Myocyte (in vitro differentiated cells): Measurements from ENCODE around the gene SDS. TPM values are rescaled to one million over a fixed set of nuclear protein-coding genes. Genes with fewer than 3 reads are reported as not detected.

Experiments used
- DNase-seq: peaks from one replicate; pipeline ENCODE4 v3.0.0-alpha.2; 2012; ENCODE audit warnings: low read depth
- total RNA-seq: library from RNA; depleted of rRNA; stranded (reverse); fragments of >200 nt; gene quantifications from 2 replicates; pipeline ENCODE4 v1.2.3, GENCODE V29; 2014

Gene SDS
- total RNA-seq, 1 donor from 2014 or later, result not detected

DNA sequence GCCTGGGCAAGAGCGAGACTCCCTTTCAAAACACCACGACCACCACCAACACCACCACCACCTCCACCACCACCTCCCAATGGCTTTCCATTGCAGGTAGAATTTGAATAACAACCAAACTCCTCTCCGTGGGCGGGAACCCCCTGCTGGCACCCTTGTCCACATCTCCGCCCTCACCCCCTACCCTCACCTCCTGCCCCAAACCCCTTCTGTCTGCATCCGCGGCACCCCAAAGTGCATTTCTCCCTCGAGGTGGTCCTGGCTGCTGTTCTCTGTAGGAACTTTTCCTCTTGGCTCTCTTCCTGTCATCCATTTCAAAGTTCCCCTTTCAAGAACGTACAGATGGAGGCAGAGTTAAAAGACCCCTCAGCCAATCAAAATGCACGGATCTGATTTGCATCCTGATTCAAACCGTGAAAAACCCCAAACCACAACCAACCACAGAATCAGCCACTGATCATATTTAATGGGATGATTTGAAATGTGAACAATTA, 22.3 kb upstream of the SDS start:
- DNase-seq, result no peak

- peak; percentile 61 for DNase-seq
Measured at GRCh38 chr12:113424915-113425823, 21.5 kb upstream of the SDS start.

- no peak for DNase-seq
Measured at GRCh38 chr12:113424456-113424855, 20.8 kb upstream of the SDS start.

DNA sequence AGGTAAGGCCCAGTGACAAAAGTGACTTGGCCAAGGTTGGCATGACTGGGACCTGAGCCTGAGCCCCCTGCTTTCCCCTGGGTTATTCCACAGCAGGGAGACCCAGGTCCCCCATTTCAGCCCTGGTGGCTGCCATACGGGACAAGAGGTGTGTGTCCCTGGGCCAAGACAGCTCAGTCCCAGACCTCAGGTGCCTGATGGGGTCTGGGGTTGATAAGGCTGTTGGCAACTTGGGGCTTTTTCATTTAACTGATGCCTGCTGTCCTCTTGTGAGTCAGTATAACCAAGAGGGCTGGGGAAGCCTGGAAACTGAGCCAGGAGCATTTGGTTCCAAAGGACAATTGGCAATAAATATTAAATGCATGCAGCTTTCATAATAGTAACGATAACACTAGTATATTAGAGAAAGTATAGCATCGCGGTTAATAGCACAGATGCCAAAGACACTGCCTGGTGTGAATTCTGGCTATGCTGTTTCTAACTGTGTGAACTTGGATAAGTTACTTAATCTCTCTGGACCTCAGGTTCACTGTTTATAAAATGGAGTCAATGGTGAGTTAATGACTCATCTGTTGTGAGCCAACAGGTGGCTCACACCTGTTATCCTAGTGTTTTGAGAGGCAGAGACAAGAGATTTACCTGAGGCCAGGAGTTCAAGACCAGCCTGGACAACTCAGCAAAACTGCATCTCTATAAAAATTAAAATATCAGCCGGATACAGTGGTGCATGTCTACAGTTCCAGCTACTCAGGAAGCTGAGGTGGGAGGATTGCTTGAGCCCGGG, 19.4 kb upstream of the SDS start:
- no peak for DNase-seq

- DNase-seq, result peak; percentile 85
Measured at GRCh38 chr12:113422030-113422885, 18.6 kb upstream of the SDS start, which contains the start of gene SDSL. Gene SDSL (plus strand): TSS chr12:113422380. CDS start chr12:113427983, 5,603 bp downstream.

- no peak for DNase-seq
Measured at GRCh38 chr12:113420996-113421595, 17.4 kb upstream of the SDS start.

DNA sequence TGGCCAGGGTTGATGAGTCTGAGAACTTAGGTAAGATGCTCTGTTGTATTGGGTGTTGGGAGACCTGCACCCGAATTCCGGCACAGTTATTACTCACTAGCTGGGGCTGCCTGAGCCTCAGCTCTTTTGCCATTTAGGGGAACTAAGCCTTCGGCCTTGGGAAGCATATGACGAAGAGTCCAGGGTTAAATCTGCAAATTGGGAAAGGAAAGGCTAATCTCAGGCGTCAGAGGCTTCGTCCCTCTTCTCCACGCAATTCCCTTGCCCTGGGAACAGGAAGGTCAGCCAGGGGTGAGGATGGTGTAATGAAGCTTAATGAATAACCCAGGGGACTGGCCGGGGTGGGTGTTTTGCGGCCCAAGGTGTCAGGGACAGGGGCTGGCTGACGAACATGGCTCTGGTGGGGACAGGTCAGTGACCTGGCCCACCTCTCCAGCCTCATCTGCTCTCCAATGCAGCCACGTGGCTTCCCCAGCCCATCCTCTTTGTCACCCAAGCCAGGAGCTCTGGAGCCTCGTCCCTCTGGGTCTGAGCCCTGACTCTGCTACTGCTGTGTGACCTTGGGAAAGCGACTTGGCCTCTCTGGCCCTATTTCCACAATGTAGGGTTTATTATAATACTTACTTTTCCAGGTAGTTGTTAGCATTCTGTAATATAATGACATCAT, 14.7 kb upstream of the SDS start:
- DNase-seq, result no peak

DNA sequence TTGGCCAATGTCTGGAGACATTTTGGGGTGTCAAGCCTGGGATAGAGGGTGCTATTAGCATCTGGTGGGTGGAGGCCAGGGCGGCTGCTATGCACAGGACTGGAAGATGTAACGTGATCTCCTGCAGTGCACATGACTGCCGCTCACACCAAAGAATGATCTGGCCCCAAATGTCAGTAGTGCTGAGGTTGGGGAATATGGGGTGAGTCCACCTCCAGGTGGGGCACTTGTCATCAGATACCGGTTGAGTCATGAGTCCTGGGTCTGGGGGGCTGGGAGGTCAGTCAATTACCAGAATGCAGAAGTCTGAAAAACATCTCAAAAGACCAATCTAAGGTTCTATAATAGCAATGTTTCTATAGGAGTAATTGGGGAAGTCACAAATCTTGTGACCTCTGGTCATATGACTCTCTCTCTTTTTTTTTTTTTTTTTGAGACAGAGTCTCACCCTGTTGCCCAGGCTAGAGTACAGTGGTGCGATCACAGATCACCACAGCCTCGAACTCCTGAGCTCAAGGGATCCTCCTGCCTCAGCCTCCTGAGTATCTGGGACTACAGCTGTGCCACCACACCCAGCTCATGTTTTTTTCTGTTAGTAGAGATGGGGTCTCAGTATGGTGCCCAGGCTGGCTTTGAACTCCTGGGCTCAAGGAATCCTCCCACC, 12.5 kb upstream of the SDS start:
- peak; percentile 16 for DNase-seq

DNA sequence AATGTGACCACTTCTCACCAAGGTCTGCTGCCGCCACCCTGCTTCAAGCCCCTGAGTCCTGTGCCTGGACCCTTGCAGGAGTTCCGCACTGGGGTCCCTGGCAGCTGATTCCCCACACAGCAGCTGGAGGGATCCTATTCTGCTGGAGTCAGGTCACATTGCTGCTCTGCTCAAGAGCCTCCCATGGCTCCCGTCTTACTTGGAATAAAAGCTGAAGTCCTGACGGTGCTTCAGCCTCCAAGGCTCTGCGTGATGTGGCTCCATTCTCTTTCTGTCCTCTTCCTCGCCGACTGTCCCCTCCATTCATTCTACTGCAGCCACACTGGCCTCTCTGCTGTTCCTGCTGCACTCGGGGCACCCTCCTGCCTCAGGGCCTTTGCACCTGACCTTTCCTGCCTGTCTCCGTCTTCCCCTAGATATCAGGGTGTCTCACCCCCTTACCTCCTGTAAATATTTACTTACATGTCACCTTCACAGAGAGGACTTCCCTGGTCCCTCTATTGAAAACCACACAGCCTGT, 10.9 kb upstream of the SDS start:
- no peak for DNase-seq

DNA sequence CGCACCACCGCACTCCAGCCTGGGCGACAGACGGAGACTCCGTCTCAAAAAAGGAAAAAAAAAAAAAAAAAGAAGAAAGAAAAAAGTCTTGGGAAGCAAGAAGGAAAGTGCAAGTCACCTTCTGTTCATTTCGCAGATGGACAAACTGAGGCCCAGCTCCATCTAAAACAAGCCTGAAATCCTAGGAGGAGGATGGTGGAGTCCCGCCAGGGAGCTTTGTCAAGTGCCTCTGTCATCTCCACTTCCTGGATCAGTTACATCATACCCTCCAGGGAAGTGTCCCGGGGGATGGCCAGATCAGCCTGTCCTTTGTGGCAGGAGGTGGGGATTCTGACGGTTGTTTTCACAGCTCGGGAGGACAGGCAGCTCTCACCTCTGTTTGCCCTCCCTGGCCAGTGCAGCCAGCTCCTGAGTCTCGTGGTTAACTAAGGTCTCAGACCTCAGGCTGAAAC, 9.8 kb upstream of the SDS start:
- no peak for DNase-seq

DNA sequence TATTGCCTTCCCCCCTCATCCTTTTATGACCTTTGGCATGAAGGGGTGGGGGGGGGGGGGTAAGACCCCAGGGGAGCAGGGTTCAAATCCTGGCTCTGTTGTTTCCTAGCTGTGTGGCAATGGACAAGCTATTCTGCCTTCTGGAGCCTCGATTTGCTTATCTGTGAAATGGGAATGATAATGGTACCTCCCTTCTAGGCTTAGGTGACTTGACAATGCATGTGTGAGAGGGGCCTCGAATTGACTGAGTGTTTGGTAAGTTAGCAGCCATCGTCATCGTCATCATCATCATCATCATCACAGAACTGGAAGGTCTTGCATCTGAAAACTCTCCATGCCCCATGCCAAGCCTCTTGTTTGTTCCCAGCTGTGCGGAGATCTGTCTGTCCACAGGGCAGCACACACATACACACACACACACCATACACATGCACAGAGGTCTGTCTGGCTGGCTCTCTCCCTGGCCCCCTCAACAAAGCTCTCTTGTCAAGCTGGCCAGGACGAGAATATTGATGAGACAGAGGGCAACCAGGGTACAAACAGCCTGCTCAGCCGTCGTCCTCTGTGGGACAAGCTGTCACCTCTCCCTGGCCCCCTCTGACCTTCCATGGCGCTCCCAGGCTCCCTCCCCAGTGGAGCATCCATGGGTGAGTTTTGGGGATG, 5.9 kb upstream of the SDS start:
- no peak for DNase-seq

GRCh38 chr12:113408756-113409298, 5.1 kb upstream of the SDS start:
- no peak for DNase-seq

DNA sequence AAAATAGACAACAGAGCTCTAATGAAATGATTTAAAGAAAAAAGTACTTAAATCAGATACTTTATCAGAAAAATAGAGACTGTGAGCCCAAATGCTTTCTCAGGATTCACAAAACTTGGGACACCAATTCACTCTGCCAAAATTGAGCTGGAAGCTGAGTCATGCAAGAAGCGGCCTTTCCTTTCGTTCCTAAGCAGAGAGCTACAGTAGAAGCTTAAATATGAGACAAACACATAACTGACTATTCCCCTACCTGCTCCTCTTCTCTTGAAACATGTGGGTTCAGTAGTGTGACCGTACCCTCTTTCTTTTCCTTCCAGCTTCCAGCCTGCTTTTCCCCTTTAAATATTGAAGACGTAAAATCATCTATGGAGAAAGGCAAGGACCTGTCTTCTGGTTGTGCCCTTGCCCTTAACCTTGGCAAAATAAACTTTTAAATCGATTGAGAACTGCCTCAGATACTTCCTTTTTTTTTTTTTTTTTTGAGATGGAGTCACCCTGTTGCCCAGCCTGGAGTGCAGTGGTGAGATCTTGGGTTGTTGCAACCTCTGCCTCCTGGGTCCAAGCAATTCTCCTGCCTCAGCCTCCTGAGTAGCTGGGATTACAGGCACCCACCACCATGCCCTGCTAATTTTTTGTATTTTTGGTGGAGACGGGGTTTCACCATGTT, 4.4 kb upstream of the SDS start:
- peak; percentile 42 for DNase-seq

GRCh38 chr12:113405694-113406093, 2.0 kb upstream of the SDS start:
- no peak for DNase-seq

DNA sequence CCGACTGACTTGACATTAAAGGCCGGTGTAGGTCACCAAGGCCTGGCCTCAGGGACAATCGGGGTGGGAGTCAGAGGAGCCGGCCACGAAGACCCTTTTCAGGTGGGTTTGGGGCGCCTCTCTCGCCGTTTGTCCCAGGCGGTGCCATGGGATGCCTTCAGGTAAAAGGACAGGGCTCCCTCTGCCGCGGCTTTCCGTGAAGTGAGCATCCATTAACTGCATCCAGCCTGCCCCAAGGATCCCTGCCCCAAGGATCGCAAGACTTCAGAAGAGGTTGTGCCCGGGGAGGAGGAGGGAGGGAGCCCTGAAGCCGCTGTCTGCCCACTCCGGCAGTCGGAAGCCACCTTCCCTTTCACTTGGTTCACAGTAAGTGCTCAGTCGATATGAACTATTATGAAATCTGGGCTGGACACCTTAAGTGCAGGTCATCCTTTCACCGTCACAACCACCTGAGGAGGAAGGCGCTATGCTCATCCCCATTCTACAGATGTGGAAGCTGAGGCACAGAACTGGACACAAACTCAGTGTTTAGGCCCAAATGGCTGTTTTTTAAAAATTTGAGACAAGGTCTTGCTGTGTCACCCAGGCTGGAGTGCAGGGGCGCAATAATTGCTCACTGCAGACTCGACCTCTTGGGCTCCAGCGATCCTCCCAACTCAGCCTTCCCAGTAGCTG, 964 bp downstream of the SDS start:
- DNase-seq, result no peak

DNA sequence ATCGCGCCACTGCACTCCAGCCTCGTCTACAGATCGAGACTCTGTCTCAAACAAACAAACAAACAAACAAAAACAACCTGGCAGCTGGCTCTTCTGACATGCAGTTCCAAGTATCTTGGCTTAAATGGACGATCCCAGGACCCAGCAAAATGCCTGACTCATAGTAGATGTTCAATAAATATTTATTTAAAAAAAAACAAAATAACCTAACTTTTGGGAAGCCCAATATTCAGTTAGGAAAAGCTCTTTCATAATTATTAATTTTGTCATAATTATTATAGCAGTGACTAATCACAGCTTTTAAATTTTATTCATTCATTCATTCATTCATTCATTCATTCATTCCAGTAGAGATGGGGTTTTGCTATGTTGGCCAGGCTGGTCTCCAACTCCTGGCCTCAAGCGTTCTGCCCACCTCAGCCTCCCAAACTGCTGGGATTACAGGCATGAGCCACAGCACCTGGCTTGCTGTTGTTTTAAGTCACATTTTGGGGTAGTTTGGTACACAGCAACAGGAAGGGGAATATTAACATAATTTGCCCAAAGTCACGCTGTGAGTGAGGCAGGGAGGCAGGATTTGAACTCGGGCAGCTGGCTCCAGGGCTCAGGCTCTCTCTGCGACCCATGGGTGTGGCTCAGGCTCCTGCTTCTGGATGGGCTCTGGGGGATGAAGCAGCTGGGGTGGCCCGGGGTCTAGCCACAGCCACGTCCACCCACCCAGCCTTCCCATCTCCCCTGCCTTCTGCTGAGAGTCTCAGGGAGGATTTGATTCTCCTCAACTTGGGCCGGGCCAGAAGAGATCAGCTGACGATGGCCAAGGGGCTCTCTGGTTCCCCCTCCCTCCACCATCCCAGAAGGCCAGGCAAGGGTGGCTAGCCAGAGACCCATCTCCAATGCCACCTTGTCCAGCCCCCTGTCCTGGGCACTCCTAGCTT, 2.4 kb downstream of the SDS start:
- no peak for DNase-seq
